H1 (cell line): ENCODE data around the gene CDH26. TPM values are rescaled to one million over a fixed set of nuclear protein-coding genes. Genes with fewer than 3 reads are reported as not detected.

Experiments
- HDAC6 ChIP-seq: IDR thresholded peaks from one replicate; pipeline ENCODE4 v1.7.1; 2012; ENCODE audit warnings: low read depth, mild to moderate bottlenecking, inconsistent platforms, low read length, moderate library complexity
- SRF ChIP-seq: IDR thresholded peaks from 2 replicates; pipeline ENCODE4 v1.6.1; 2011; ENCODE audit warnings: mild to moderate bottlenecking, low read depth, low read length, moderate library complexity
- polyA plus RNA-seq, 7 experiments: library from polyadenylated mRNA; depleted of rRNA in 3 of 7; stranded (reverse) in 5 of 7; unstranded in 2 of 7; fragments of >200 nt in 5 of 7; fragments of 200-250 nt in 2 of 7; gene quantifications; 1 replicate in 5 of 7; 2 replicates in 1 of 7; 4 replicates in 1 of 7; pipeline versions ENCODE4 v1.2.1 to v1.2.3, GENCODE V29; 2011 to 2013; ENCODE audit warnings: missing spikeins in 2 of 7, mixed read lengths in 2 of 7
- total RNA-seq: library from RNA; stranded (reverse); fragmentation: NEBNext Ultra II Directional; extraction: Animal tissue kit (Norgen Biotek cat#: 25700); gene quantifications from 2 replicates; pipeline ENCODE4 v1.2.1, GENCODE V29; 2021

The CDH26 gene
- total and polyA plus RNA-seq, 2 of the 8 experiments (the other 6 are each of a cell fraction or from before 2014, with no cell fraction given): 1.5 to 1.7 TPM

GRCh38 chr20:59936409-59936808, 21.8 kb upstream of the CDH26 start (continued):
- TF ChIP-seq HDAC6 (no peak), SRF (no peak)
